WTC11 (cell line): ENCODE results near the gene CPLX3. TPM values are rescaled to one million over a fixed set of nuclear protein-coding genes. Genes with fewer than 3 reads are reported as not detected.

ENCODE experiments used
- ATAC-seq: fragments of 200-7000 bp; cut with Tn5 transposase; 2 replicates; pipeline ENCODE4 v1.10.0; 2021; ENCODE audit warnings: mild to moderate bottlenecking, moderate library complexity
- CTCF ChIA-PET: fragments of 300-600 bp; sonication (Branson Sonifier 250); formaldehyde crosslinking; loops from one replicate; lab custom pipeline; 2021; ENCODE audit warnings: antibody characterized with exemption; lab: Charles Lee
- POLR2A ChIA-PET: fragments of 350-600 bp; sonication (Branson Sonifier 250); formaldehyde crosslinking; loops from one replicate; lab custom pipeline; 2021; ENCODE audit warnings: antibody characterized with exemption; lab: Charles Lee
- DNase-seq: peaks from one replicate; pipeline ENCODE4 v3.0.0; 2021; ENCODE audit warnings: low spot score
- H3K27ac Mint-ChIP-seq: 2 replicates; pipeline ENCODE4 v1.8.0; 2021; ENCODE audit warnings: mixed read lengths
- H3K27me3 Mint-ChIP-seq: 2 replicates; pipeline ENCODE4 v1.8.0; 2021; ENCODE audit warnings: low read depth, mild to moderate bottlenecking, moderate library complexity, mixed read lengths
- H3K36me3 Mint-ChIP-seq: 2 replicates; pipeline ENCODE4 v1.8.0; 2021; ENCODE audit warnings: mixed read lengths
- H3K4me1 Mint-ChIP-seq: 2 replicates; pipeline ENCODE4 v1.8.0; 2022; ENCODE audit warnings: mixed read lengths
- H3K4me3 Mint-ChIP-seq: 2 replicates; pipeline ENCODE4 v1.8.0; 2021; ENCODE audit warnings: mild to moderate bottlenecking, moderate library complexity, mixed read lengths
- H3K9me3 Mint-ChIP-seq: 2 replicates; pipeline ENCODE4 v1.8.0; 2021; ENCODE audit warnings: mixed read lengths
- AFF4 ChIP-seq: sonication (generic); formaldehyde crosslinking; IDR thresholded peaks from 2 replicates; pipeline ENCODE4 v1.8.1; 2023; ENCODE audit warnings: mild to moderate bottlenecking, missing genetic modification reagents, borderline replicate concordance
- ARID4B ChIP-seq: sonication (generic); formaldehyde crosslinking; IDR thresholded peaks from 2 replicates; pipeline ENCODE4 v1.8.0; 2023; ENCODE audit warnings: missing genetic modification reagents, mild to moderate bottlenecking, borderline replicate concordance
- E2F5 ChIP-seq: sonication (generic); formaldehyde crosslinking; IDR thresholded peaks from 2 replicates; pipeline ENCODE4 v1.8.1; 2022; ENCODE audit warnings: mild to moderate bottlenecking, moderate library complexity, missing genetic modification reagents
- FOXJ3 ChIP-seq: sonication (generic); formaldehyde crosslinking; IDR thresholded peaks from 2 replicates; pipeline ENCODE4 v1.9.0; 2021; ENCODE audit warnings: missing genetic modification reagents, mild to moderate bottlenecking, borderline replicate concordance
- FOXP1 ChIP-seq: sonication (generic); formaldehyde crosslinking; IDR thresholded peaks from 2 replicates; pipeline ENCODE4 v1.8.0; 2022; ENCODE audit warnings: missing genetic modification reagents, mild to moderate bottlenecking, moderate library complexity, borderline replicate concordance
- JUN ChIP-seq: sonication (generic); formaldehyde crosslinking; IDR thresholded peaks from 2 replicates; pipeline ENCODE4 v1.8.0; 2023; ENCODE audit warnings: mild to moderate bottlenecking, missing genetic modification reagents
- KAT7 ChIP-seq: sonication (generic); formaldehyde crosslinking; IDR thresholded peaks from 2 replicates; pipeline ENCODE4 v1.8.1; 2023; ENCODE audit warnings: missing genetic modification reagents, mild to moderate bottlenecking, borderline replicate concordance
- MAX ChIP-seq: sonication (generic); formaldehyde crosslinking; IDR thresholded peaks from 2 replicates; pipeline ENCODE4 v1.8.0; 2022; ENCODE audit warnings: mild to moderate bottlenecking, missing genetic modification reagents
- NR1H2 ChIP-seq: sonication (generic); formaldehyde crosslinking; IDR thresholded peaks from 2 replicates; pipeline ENCODE4 v1.9.0; 2021; ENCODE audit warnings: mild to moderate bottlenecking, moderate library complexity, missing genetic modification reagents
- USF2 ChIP-seq: sonication (generic); formaldehyde crosslinking; IDR thresholded peaks from 2 replicates; pipeline ENCODE4 v1.8.1; 2023; ENCODE audit warnings: mild to moderate bottlenecking, missing genetic modification reagents, moderate library complexity
- ZMAT4 ChIP-seq: fragments of 250-450 bp; sonication (Bioruptor Pico); IDR thresholded peaks from 2 replicates; pipeline ENCODE4 v1.9.0; 2021; ENCODE audit warnings: mild to moderate bottlenecking
- ZSCAN18 ChIP-seq: fragments of 250-450 bp; sonication (Bioruptor Pico); IDR thresholded peaks from 2 replicates; pipeline ENCODE4 v2.1.2; 2022; ENCODE audit warnings: mild to moderate bottlenecking, moderate library complexity
- total RNA-seq: library from RNA; stranded (reverse); gene quantifications from 3 replicates; pipeline ENCODE4 v1.2.3, GENCODE V29; 2021

Gene CPLX3
- total RNA-seq, 1 experiment from 2014 or later = 0.09 TPM

- H3K27me3 Mint-ChIP-seq = no peaks in the 10 kb centered on the region
- no peak overlapping the region for H3K27ac Mint-ChIP-seq
- ATAC-seq (no peak), DNase-seq (no peak)
- TF ChIP-seq NR1H2 (CRISPR knock-in tag) (no peak), JUN (no peak), MAX (no peak), FOXJ3 (CRISPR knock-in tag) (no peak)
- H3K4me1 Mint-ChIP-seq = peaks cover 26% of the 10 kb centered on the region
- H3K4me3 Mint-ChIP-seq = no peak overlapping the region
- no peaks in the 10 kb centered on the region for H3K9me3 Mint-ChIP-seq
- peaks cover 3% of the 10 kb centered on the region for H3K36me3 Mint-ChIP-seq
- ChIA-PET POLR2A (no interaction called here), CTCF (interaction anchor here (1.6 to 5.1 kb wide), 4 partner anchors 13 to 67 kb away, joined by 5 to 34 read pairs (median 16); partner anchors contain the start of genes CPLX3 and MPI)
These were observed 12.5 kb downstream of the CPLX3 start for GRCh38 chr15:74838746-74839525.

- POLR2A ChIA-PET = interaction anchor here (1.1 kb wide), 1 partner anchor 80 kb away, joined by 3 read pairs; no protein-coding TSS in a partner anchor
- TF ChIP-seq E2F5 (CRISPR knock-in tag) (no peak), FOXP1 (CRISPR knock-in tag) (0 out of 2 replicates have a peak, but pooled peaks have one; percentile 16)
- TF ChIP-seq, all 79 proteins: peak for 1
- Mint-ChIP-seq H3K4me3 (no peak overlapping the region), H3K27me3 (no peaks in the 10 kb centered on the region), H3K36me3 (peaks cover 3% of the 10 kb centered on the region), H3K4me1 (peaks cover 26% of the 10 kb centered on the region), H3K9me3 (no peaks in the 10 kb centered on the region), H3K27ac (peak overlapping the region; percentile 19; the same call in 1 of the 2 replicates)
- CTCF ChIA-PET = interaction anchor here (0.9 to 5.1 kb wide), 10 partner anchors 14 to 208 kb away, joined by 3 to 34 read pairs (median 4); partner anchors contain the start of gene CPLX3
- ATAC-seq (no peak; the same call in 1 of the 2 replicates), DNase-seq (peak; percentile 56)
These were observed 13.3 kb downstream of the CPLX3 start for GRCh38 chr15:74839526-74840395.

- POLR2A ChIA-PET = interaction anchor here (1.0 to 1.6 kb wide), 3 partner anchors 18 to 81 kb away, joined by 3 to 8 read pairs (median 4); no protein-coding TSS in a partner anchor
- CTCF ChIA-PET = interaction anchor here (1.0 to 5.1 kb wide), 15 partner anchors 14 to 210 kb away, joined by 3 to 34 read pairs (median 6); partner anchors contain the start of genes CPLX3 and MPI
- H3K27ac Mint-ChIP-seq = no peak overlapping the region
- H3K27me3 Mint-ChIP-seq = no peaks in the 10 kb centered on the region
- peaks cover 21% of the 10 kb centered on the region for H3K4me1 Mint-ChIP-seq
- H3K9me3 Mint-ChIP-seq = no peaks in the 10 kb centered on the region
- no peak for DNase-seq
- peak overlapping the region; percentile 87 for H3K4me3 Mint-ChIP-seq
- ATAC-seq = no peak
- peaks cover 3% of the 10 kb centered on the region for H3K36me3 Mint-ChIP-seq
- TF ChIP-seq AFF4 (CRISPR knock-in tag) (no peak), USF2 (CRISPR knock-in tag) (no peak), ARID4B (no peak), KAT7 (CRISPR knock-in tag) (no peak), ZSCAN18 (CRISPR knock-in tag) (no peak), ZMAT4 (CRISPR knock-in tag) (no peak)
These were observed 14.7 kb downstream of the CPLX3 start for GRCh38 chr15:74840851-74841775.
